ENCODE data around the gene GFPT2.

The GFPT2 gene

GRCh38 chr5:180332861-180333260 is 20.3 kb downstream of the GFPT2 start:
- no peak for DNase-seq

GRCh38 chr5:180332051-180332517 is 21.1 kb downstream of the GFPT2 start:
- peak; percentile 22 for DNase-seq

- DNase-seq: no peak
Observed at GRCh38 chr5:180331647-180331950, 21.5 kb downstream of the GFPT2 start.

GRCh38 chr5:180330810-180331646 is 22.1 kb downstream of the GFPT2 start:
- DNase-seq: no peak

- no peak for DNase-seq
Observed at GRCh38 chr5:180330270-180330648, 22.9 kb downstream of the GFPT2 start.

- no peak for DNase-seq
Observed at GRCh38 chr5:180329606-180330269, 23.4 kb downstream of the GFPT2 start.

GRCh38 chr5:180329138-180329435 is 24.0 kb downstream of the GFPT2 start:
- DNase-seq: no peak

- DNase-seq: peak; percentile 78
Observed at GRCh38 chr5:180328296-180329137, 24.6 kb downstream of the GFPT2 start.

- no peak for DNase-seq
Observed at GRCh38 chr5:180326989-180327565, 26.1 kb downstream of the GFPT2 start.

- no peak for DNase-seq
Observed at GRCh38 chr5:180324601-180324950, 28.6 kb downstream of the GFPT2 start.

GRCh38 chr5:180323941-180324600 is 29.1 kb downstream of the GFPT2 start:
- DNase-seq: no peak

GRCh38 chr5:180323160-180323559 is 30.0 kb downstream of the GFPT2 start:
- no peak for DNase-seq

- DNase-seq: no peak
Observed at GRCh38 chr5:180318456-180319089, 34.6 kb downstream of the GFPT2 start.

- no peak for DNase-seq
Observed at GRCh38 chr5:180316586-180316985, 36.5 kb downstream of the GFPT2 start.

- DNase-seq: peak; percentile 14
Observed at GRCh38 chr5:180315762-180316212, 37.3 kb downstream of the GFPT2 start.

- peak; percentile 93 for DNase-seq
Observed at GRCh38 chr5:180313677-180314505, 39.2 kb downstream of the GFPT2 start.

GRCh38 chr5:180311216-180311615 is 41.9 kb downstream of the GFPT2 start:
- DNase-seq: no peak

- DNase-seq: no peak
Observed at GRCh38 chr5:180306796-180307195, 46.3 kb downstream of the GFPT2 start.

GRCh38 chr5:180305481-180305880 is 47.7 kb downstream of the GFPT2 start:
- no peak for DNase-seq

GRCh38 chr5:180304431-180305375 is 48.4 kb downstream of the GFPT2 start:
- no peak for DNase-seq
